ENCODE results near the gene PPP1R13B.

Gene PPP1R13B

GRCh38 chr14:103818870-103819269 lies 28.5 kb downstream of the PPP1R13B start:
- no peak overlapping the region for H3K4me3 ChIP-seq (ENCODE audit: low read depth, low read length)

GRCh38 chr14:103818422-103818821 lies 29.0 kb downstream of the PPP1R13B start:
- no peak for TF ChIP-seq CTCF (IDR thresholded peaks at IDR 0.05; ENCODE audit: control insufficient read depth, extremely low read depth, insufficient read depth)
- H3K4me3 ChIP-seq (ENCODE audit: low read depth, low read length): no peak overlapping the region
- no peak for DNase-seq (ENCODE audit: low read depth)

More at GRCh38 chr14:103818870-103819269, 28.5 kb downstream of the PPP1R13B start:
- TF ChIP-seq CTCF (IDR thresholded peaks at IDR 0.05; ENCODE audit: control insufficient read depth, extremely low read depth, insufficient read depth): no peak
- no peak for DNase-seq (ENCODE audit: low read depth)

GRCh38 chr14:103817595-103817994 lies 29.8 kb downstream of the PPP1R13B start:
- no peak for TF ChIP-seq CTCF (IDR thresholded peaks at IDR 0.05; ENCODE audit: control insufficient read depth, extremely low read depth, insufficient read depth)

GRCh38 chr14:103816991-103817390 lies 30.4 kb downstream of the PPP1R13B start:
- no peak overlapping the region for H3K4me3 ChIP-seq (ENCODE audit: low read depth, low read length)
- DNase-seq (ENCODE audit: low read depth): no peak
- no peak for TF ChIP-seq CTCF (IDR thresholded peaks at IDR 0.05; ENCODE audit: control insufficient read depth, extremely low read depth, insufficient read depth)

More at GRCh38 chr14:103817595-103817994, 29.8 kb downstream of the PPP1R13B start:
- H3K4me3 ChIP-seq (ENCODE audit: low read depth, low read length): no peak overlapping the region
- no peak for DNase-seq (ENCODE audit: low read depth)

GRCh38 chr14:103815253-103815652 lies 32.1 kb downstream of the PPP1R13B start:
- H3K4me3 ChIP-seq (ENCODE audit: low read depth, low read length): no peak overlapping the region
- DNase-seq (ENCODE audit: low read depth): no peak
- no peak for TF ChIP-seq CTCF (IDR thresholded peaks at IDR 0.05; ENCODE audit: control insufficient read depth, extremely low read depth, insufficient read depth)

GRCh38 chr14:103811189-103811588 lies 36.2 kb downstream of the PPP1R13B start:
- no peak overlapping the region for H3K4me3 ChIP-seq (ENCODE audit: low read depth, low read length)
- TF ChIP-seq CTCF (IDR thresholded peaks at IDR 0.05; ENCODE audit: control insufficient read depth, extremely low read depth, insufficient read depth): no peak
- no peak for DNase-seq (ENCODE audit: low read depth)

- peak; percentile 79 for TF ChIP-seq CTCF (IDR thresholded peaks at IDR 0.05; ENCODE audit: control insufficient read depth, extremely low read depth, insufficient read depth)
- no peak overlapping the region for H3K4me3 ChIP-seq (ENCODE audit: low read depth, low read length)
- DNase-seq (ENCODE audit: low read depth): peak; percentile 54
These were observed 38.9 kb downstream of the PPP1R13B start for GRCh38 chr14:103808403-103809001.

All from LNCaP clone FGC (cell line).